GM12878 (cell line): ENCODE measurements around the gene OPN4. TPM values are rescaled to one million over a fixed set of nuclear protein-coding genes. Genes with fewer than 3 reads are reported as not detected.

Experiments used
- ATAC-seq: fragments of 200-7000 bp; cut with Tn5 transposase; 3 replicates; pipeline ENCODE4 v1.9.1; 2020; ENCODE audit warnings: mild to moderate bottlenecking, moderate library complexity
- BruUV-seq: library from RNA; stranded (reverse); fragments of 400-500 nt; replicated peaks from 2 replicates; lab custom pipeline; 2021; lab: Mats Ljungman, UMichigan
- CTCF ChIA-PET: fragments of 300-600 bp; sonication (Branson Sonifier 250); formaldehyde crosslinking; extraction: SDS; loops from one replicate; lab custom pipeline; 2021; ENCODE audit warnings: inconsistent platforms; lab: Yijun Ruan, JAX
- POLR2A ChIA-PET: fragments of 350-600 bp; formaldehyde crosslinking; extraction: SDS; loops from one replicate; lab custom pipeline; 2021; ENCODE audit warnings: inconsistent platforms; lab: Charles Lee
- RAD21 ChIA-PET: fragments of 300-600 bp; sonication (Branson Sonifier 250); formaldehyde crosslinking; loops from one replicate; lab custom pipeline; 2023; ENCODE audit warnings: antibody characterized with exemption; ENCODE audit not compliant: unreplicated experiment; lab: Charles Lee
- SMC1A ChIA-PET: fragments of 300-600 bp; sonication (Branson Sonifier 250); formaldehyde crosslinking; loops from one replicate; lab custom pipeline; 2023; ENCODE audit not compliant: unreplicated experiment, uncharacterized antibody; lab: Charles Lee
- DNase-seq: peaks from one replicate; pipeline ENCODE4 v3.0.0-alpha.2; 2011; ENCODE audit warnings: low read depth, low spot score
- FAIRE-seq: peaks from 3 replicates; lab custom pipeline; 2011; peaks lifted over from hg19 to GRCh38; lab: Jason Lieb, UNC
- H2AFZ ChIP-seq: 2 replicates; pipeline ENCODE4 v1.6.0; 2011; ENCODE audit warnings: low read depth, low read length, control low read depth; ENCODE audit not compliant: control insufficient read depth
- H3K27ac ChIP-seq: 2 replicates; pipeline ENCODE4 v1.5.1; 2011; ENCODE audit warnings: control low read depth; ENCODE audit not compliant: control insufficient read depth, insufficient read depth
- H3K27me3 ChIP-seq, 2 experiments: replicated peaks in 1 of 2; 2 replicates each; pipeline versions ENCODE4 v1.6.0 to v1.6.1; 2011; ENCODE audit warnings: low read length in 1 of 2; ENCODE audit not compliant: control insufficient read depth in 2 of 2, insufficient read depth in 2 of 2
- H3K36me3 ChIP-seq, 2 experiments: 2 replicates each; pipeline ENCODE4 v1.5.1; 2011; ENCODE audit warnings: low read length in 1 of 2; ENCODE audit not compliant: control insufficient read depth in 2 of 2, insufficient read depth in 2 of 2
- H3K4me1 ChIP-seq: 2 replicates; pipeline ENCODE4 v1.6.1; 2011; ENCODE audit warnings: mild to moderate bottlenecking, low read length, moderate library complexity, mixed read lengths; ENCODE audit not compliant: control insufficient read depth, insufficient read depth
- H3K4me2 ChIP-seq: 2 replicates; pipeline ENCODE4 v1.6.0; 2011; ENCODE audit warnings: control low read depth; ENCODE audit not compliant: control insufficient read depth, insufficient read depth
- H3K4me3 ChIP-seq: fragments of 200-600 bp; sonication (generic); 2 replicates; pipeline ENCODE4 v1.5.1; 2016
- H3K79me2 ChIP-seq: 2 replicates; pipeline ENCODE4 v1.6.0; 2011; ENCODE audit warnings: low read length; ENCODE audit not compliant: control insufficient read depth, insufficient read depth
- H3K9ac ChIP-seq: 2 replicates; pipeline ENCODE4 v1.8.0; 2011; ENCODE audit warnings: low read length, control low read depth, mixed read lengths; ENCODE audit not compliant: control insufficient read depth, insufficient read depth
- H3K9me3 ChIP-seq: replicated peaks from 3 replicates; pipeline ENCODE4 v1.5.1; 2011; ENCODE audit warnings: mild to moderate bottlenecking, low read length; ENCODE audit not compliant: control insufficient read depth, insufficient read depth
- H4K20me1 ChIP-seq: 2 replicates; pipeline ENCODE4 v1.6.0; 2011; ENCODE audit not compliant: control insufficient read depth, insufficient read depth
- ATF2 ChIP-seq: IDR thresholded peaks from 2 replicates; pipeline ENCODE4 v1.6.1; 2012; ENCODE audit warnings: low read length, inconsistent platforms
- CEBPB ChIP-seq, 2 experiments: fragments of 150-350 bp in 1 of 2; IDR thresholded peaks; 2 replicates each; pipeline ENCODE4 v1.6.1; 2012 to 2014; ENCODE audit warnings: low read depth in 2 of 2, low read length in 2 of 2, borderline replicate concordance in 1 of 2, inconsistent platforms in 1 of 2
- CHD4 ChIP-seq: fragments of 200-600 bp; sonication (generic); IDR thresholded peaks from 2 replicates; pipeline ENCODE4 v1.6.1; 2016; ENCODE audit warnings: mild to moderate bottlenecking
- JUND ChIP-seq: IDR thresholded peaks from 2 replicates; pipeline ENCODE4 v1.6.1; 2012; ENCODE audit warnings: low read depth, mild to moderate bottlenecking, low read length, improper control_type of control experiment, moderate library complexity
- MTA3 ChIP-seq: IDR thresholded peaks from 2 replicates; pipeline ENCODE4 v1.6.1; 2012; ENCODE audit warnings: low read length, inconsistent platforms, borderline replicate concordance
- SIN3A ChIP-seq: IDR thresholded peaks from 2 replicates; pipeline ENCODE4 v1.6.1; 2012; ENCODE audit warnings: low read depth, low read length, improper control_type of control experiment
- YBX1 ChIP-seq: fragments of 450-650 bp; IDR thresholded peaks from 2 replicates; pipeline ENCODE4 v1.6.1; 2016; ENCODE audit warnings: antibody characterized with exemption
- ZBTB40 ChIP-seq: fragments of 450-650 bp; IDR thresholded peaks from 2 replicates; pipeline ENCODE4 v1.6.1; 2016; ENCODE audit warnings: mild to moderate bottlenecking, moderate library complexity, borderline replicate concordance
- ZNF592 ChIP-seq: fragments of 450-650 bp; IDR thresholded peaks from 2 replicates; pipeline ENCODE4 v1.6.1; 2017; ENCODE audit warnings: mild to moderate bottlenecking, moderate library complexity
- WGBS: methylation state at CpG from one replicate; pipeline ENCODE4 v1.1.6; 2016; ENCODE audit warnings: low lambda C conversion rate; ENCODE audit not compliant: insufficient replicate concordance, insufficient coverage; ENCODE audit errors: missing lambda C conversion rate; 5-methylcytosine and 5-hydroxymethylcytosine counted together
- in situ Hi-C: fragments of 300-500 bp; cut with MboI; formaldehyde crosslinking; loops from 9 replicates; pipeline ENCODE4 v1.14.3; 2018; ENCODE audit warnings: mixed read lengths
- intact Hi-C: fragments of 100-400 bp; cut with micrococcal nuclease; formaldehyde crosslinking; loops from one replicate; pipeline ENCODE4 v1.14.2; 2022; ENCODE audit not compliant: unreplicated experiment
- polyA plus RNA-seq, 11 experiments: library from polyadenylated mRNA; depleted of rRNA in 4 of 11; unstranded in 6 of 11; stranded (reverse) in 5 of 11; fragments of >200 nt; fragmentation: Nextera tagmentation in 4 of 11; fragmentation: Illumina TruSeq in 1 of 11; extraction: Ambion mirVana in 4 of 11; extraction: Trizol in 1 of 11; gene quantifications; 1 replicate in 1 of 11; 2 replicates in 10 of 11; pipeline versions ENCODE4 v1.2.1 to v1.2.3, GENCODE V29; 2011 to 2016; ENCODE audit warnings: inconsistent platforms in 2 of 11, missing spikeins in 2 of 11, low read depth in 1 of 11
- total RNA-seq, 4 experiments: library from RNA; depleted of rRNA in 3 of 4; stranded (reverse); fragments of >200 nt in 3 of 4; fragmentation: Illumina TruSeq in 1 of 4; extraction: Trizol in 1 of 4; gene quantifications; 2 replicates each; pipeline versions ENCODE4 v1.2.1 to v1.2.3, GENCODE V29; 2013 to 2021
- TF ChIP-seq, protein P1 (sequence below): fragments of 450-650 bp; IDR thresholded peaks from 2 replicates; pipeline ENCODE4 v1.6.1; 2017; ENCODE audit warnings: low read depth, mild to moderate bottlenecking, moderate library complexity
- TF ChIP-seq, protein P2 (sequence below): fragments of 450-650 bp; IDR thresholded peaks from 2 replicates; pipeline ENCODE4 v1.6.1; 2017; ENCODE audit warnings: mild to moderate bottlenecking

The OPN4 gene
- total and polyA plus RNA-seq, 10 of the 15 experiments (the other 5 are each of a cell fraction or from before 2014, with no cell fraction given) = not detected

GRCh38 chr10:86650151-86650550 is 4.2 kb upstream of the OPN4 start:
- WGBS = 48% methylated on average over 7 of the region's 8 CpGs
- SMC1A ChIA-PET = no interaction called here
- RAD21 ChIA-PET = no interaction called here
- FAIRE-seq (no peak), DNase-seq (no peak), ATAC-seq (no peak)
- no TSS peak for BruUV-seq
- Histone ChIP-seq H4K20me1 (no peaks in the 10 kb centered on the region), H3K27me3 (no peaks in the 10 kb centered on the region; a peak in 1 of 4 replicates), H3K9ac (no peak overlapping the region), H3K4me3 (no peak overlapping the region), H3K4me1 (no peaks in the 10 kb centered on the region), H2AFZ (no peak overlapping the region), H3K27ac (no peak overlapping the region), H3K9me3 (no peaks in the 10 kb centered on the region), H3K79me2 (no peaks in the 10 kb centered on the region), H3K36me3 (no peaks in the 10 kb centered on the region), H3K4me2 (no peak overlapping the region)
- intact Hi-C loops (no loop called here), in situ Hi-C loops (no loop called here)
- CTCF ChIA-PET = no interaction called here
- POLR2A ChIA-PET = no interaction called here
- TF ChIP-seq ATF2 = no peak
- TF ChIP-seq SIN3A = no peak
- TF ChIP-seq ZNF592 = no peak
- TF ChIP-seq, protein P1, sequence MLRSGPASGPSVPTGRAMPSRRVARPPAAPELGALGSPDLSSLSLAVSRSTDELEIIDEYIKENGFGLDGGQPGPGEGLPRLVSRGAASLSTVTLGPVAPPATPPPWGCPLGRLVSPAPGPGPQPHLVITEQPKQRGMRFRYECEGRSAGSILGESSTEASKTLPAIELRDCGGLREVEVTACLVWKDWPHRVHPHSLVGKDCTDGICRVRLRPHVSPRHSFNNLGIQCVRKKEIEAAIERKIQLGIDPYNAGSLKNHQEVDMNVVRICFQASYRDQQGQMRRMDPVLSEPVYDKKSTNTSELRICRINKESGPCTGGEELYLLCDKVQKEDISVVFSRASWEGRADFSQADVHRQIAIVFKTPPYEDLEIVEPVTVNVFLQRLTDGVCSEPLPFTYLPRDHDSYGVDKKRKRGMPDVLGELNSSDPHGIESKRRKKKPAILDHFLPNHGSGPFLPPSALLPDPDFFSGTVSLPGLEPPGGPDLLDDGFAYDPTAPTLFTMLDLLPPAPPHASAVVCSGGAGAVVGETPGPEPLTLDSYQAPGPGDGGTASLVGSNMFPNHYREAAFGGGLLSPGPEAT = no peak
- TF ChIP-seq CHD4 = no peak
- TF ChIP-seq YBX1 = no peak
- TF ChIP-seq JUND = no peak
- no peak for TF ChIP-seq MTA3
- TF ChIP-seq, protein P2, sequence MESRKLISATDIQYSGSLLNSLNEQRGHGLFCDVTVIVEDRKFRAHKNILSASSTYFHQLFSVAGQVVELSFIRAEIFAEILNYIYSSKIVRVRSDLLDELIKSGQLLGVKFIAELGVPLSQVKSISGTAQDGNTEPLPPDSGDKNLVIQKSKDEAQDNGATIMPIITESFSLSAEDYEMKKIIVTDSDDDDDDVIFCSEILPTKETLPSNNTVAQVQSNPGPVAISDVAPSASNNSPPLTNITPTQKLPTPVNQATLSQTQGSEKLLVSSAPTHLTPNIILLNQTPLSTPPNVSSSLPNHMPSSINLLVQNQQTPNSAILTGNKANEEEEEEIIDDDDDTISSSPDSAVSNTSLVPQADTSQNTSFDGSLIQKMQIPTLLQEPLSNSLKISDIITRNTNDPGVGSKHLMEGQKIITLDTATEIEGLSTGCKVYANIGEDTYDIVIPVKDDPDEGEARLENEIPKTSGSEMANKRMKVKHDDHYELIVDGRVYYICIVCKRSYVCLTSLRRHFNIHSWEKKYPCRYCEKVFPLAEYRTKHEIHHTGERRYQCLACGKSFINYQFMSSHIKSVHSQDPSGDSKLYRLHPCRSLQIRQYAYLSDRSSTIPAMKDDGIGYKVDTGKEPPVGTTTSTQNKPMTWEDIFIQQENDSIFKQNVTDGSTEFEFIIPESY = no peak
- TF ChIP-seq CEBPB (IDR thresholded peaks at IDR 0.05; ENCODE audit: borderline replicate concordance in 1 of 2, low read depth in 2 of 2, low read length in 2 of 2) = no peak
- no peak for TF ChIP-seq ZBTB40
